IMR-90 (cell line): ENCODE data around the gene CHST2. TPM values are rescaled to one million over a fixed set of nuclear protein-coding genes. Genes with fewer than 3 reads are reported as not detected.

Experiments
- ATAC-seq: fragments of 200-7000 bp; cut with Tn5 transposase; 2 replicates; pipeline ENCODE4 v1.9.1; 2020; ENCODE audit warnings: low read depth, mild to moderate bottlenecking, moderate library complexity
- BruUV-seq: library from RNA; stranded (reverse); fragments of 400-500 nt; replicated peaks from 2 replicates; lab custom pipeline; 2021; lab: Mats Ljungman, UMichigan
- CTCF ChIA-PET: fragments of 300-600 bp; formaldehyde crosslinking; extraction: SDS; loops from one replicate; lab custom pipeline; 2021; ENCODE audit warnings: antibody characterized with exemption; lab: Yijun Ruan, JAX
- POLR2A ChIA-PET: fragments of 300-600 bp; sonication (Branson Sonifier 250); formaldehyde crosslinking; loops from one replicate; lab custom pipeline; 2022; ENCODE audit warnings: antibody characterized with exemption; ENCODE audit not compliant: unreplicated experiment; lab: Charles Lee
- DNase-seq: peaks from one replicate; pipeline ENCODE4 v3.0.0; 2013
- H2AFZ ChIP-seq: replicated peaks from 2 replicates; pipeline ENCODE3; 2013; ENCODE audit warnings: low read length, mild to moderate bottlenecking; ENCODE audit not compliant: poor library complexity
- H2AK5ac ChIP-seq: 2 replicates; pipeline ENCODE4 v1.6.1; 2013; ENCODE audit warnings: low read depth, low read length, inconsistent platforms
- H2AK9ac ChIP-seq: replicated peaks from 2 replicates; pipeline ENCODE3; 2013; ENCODE audit warnings: mild to moderate bottlenecking, low read depth, low read length, moderate library complexity; ENCODE audit not compliant: poor library complexity
- H2BK120ac ChIP-seq: 2 replicates; pipeline ENCODE4 v1.6.1; 2013; ENCODE audit warnings: low read depth, low read length, inconsistent platforms
- H2BK15ac ChIP-seq: 3 replicates; pipeline ENCODE4 v1.6.1; 2013; ENCODE audit warnings: low read depth, low read length, inconsistent platforms
- H2BK20ac ChIP-seq: 2 replicates; pipeline ENCODE4 v1.6.1; 2013; ENCODE audit warnings: low read depth, mild to moderate bottlenecking, inconsistent platforms, low read length, moderate library complexity
- H2BK5ac ChIP-seq: 2 replicates; pipeline ENCODE4 v1.6.1; 2013; ENCODE audit warnings: mild to moderate bottlenecking, low read depth, low read length, inconsistent platforms; ENCODE audit not compliant: poor library complexity, severe bottlenecking
- H3K14ac ChIP-seq: replicated peaks from 2 replicates; pipeline ENCODE4 v1.6.1; 2013; ENCODE audit warnings: low read depth, low read length, inconsistent platforms
- H3K18ac ChIP-seq: 2 replicates; pipeline ENCODE4 v1.6.1; 2013; ENCODE audit warnings: low read depth, low read length, control low read depth
- H3K23ac ChIP-seq: 2 replicates; pipeline ENCODE4 v1.6.1; 2013; ENCODE audit warnings: low read depth, low read length, inconsistent platforms
- H3K27ac ChIP-seq: 2 replicates; pipeline ENCODE4 v1.5.1; 2013; ENCODE audit warnings: mild to moderate bottlenecking, control low read depth, low read length; ENCODE audit not compliant: insufficient read depth
- H3K27me3 ChIP-seq: 2 replicates; pipeline ENCODE4 v1.6.1; 2013; ENCODE audit warnings: low read length; ENCODE audit not compliant: control insufficient read depth, insufficient read depth
- H3K36me3 ChIP-seq: 2 replicates; pipeline ENCODE4 v1.6.1; 2013; ENCODE audit warnings: low read length, mixed read lengths; ENCODE audit not compliant: control insufficient read depth, insufficient read depth
- H3K4ac ChIP-seq: 2 replicates; pipeline ENCODE4 v1.6.1; 2013; ENCODE audit warnings: low read depth, low read length, inconsistent platforms
- H3K4me1 ChIP-seq: 2 replicates; pipeline ENCODE4 v1.6.1; 2013; ENCODE audit warnings: low read length, mixed read lengths; ENCODE audit not compliant: control insufficient read depth, insufficient read depth
- H3K4me2 ChIP-seq: 2 replicates; pipeline ENCODE4 v1.6.1; 2013; ENCODE audit warnings: low read depth, mild to moderate bottlenecking, control low read depth, low read length, moderate library complexity
- H3K4me3 ChIP-seq: 2 replicates; pipeline ENCODE4 v1.5.1; 2013; ENCODE audit warnings: low read depth, mild to moderate bottlenecking, control low read depth, low read length, moderate library complexity; ENCODE audit not compliant: insufficient read depth
- H3K56ac ChIP-seq: 2 replicates; pipeline ENCODE4 v1.6.1; 2013; ENCODE audit warnings: low read length, inconsistent platforms; ENCODE audit not compliant: insufficient read depth; ENCODE audit errors: extremely low read depth
- H3K79me1 ChIP-seq, 2 experiments: 2 replicates each; pipeline ENCODE4 v1.6.1; 2013; ENCODE audit warnings: low read length in 2 of 2, inconsistent platforms in 1 of 2, low read depth in 1 of 2
- H3K9ac ChIP-seq: 2 replicates; pipeline ENCODE4 v1.6.1; 2013; ENCODE audit warnings: low read depth, low read length, control low read depth
- H3K9me1 ChIP-seq: 2 replicates; pipeline ENCODE4 v1.6.1; 2013; ENCODE audit warnings: low read length, inconsistent platforms; ENCODE audit not compliant: insufficient read depth
- H3K9me3 ChIP-seq: 2 replicates; pipeline ENCODE4 v1.6.1; 2013; ENCODE audit warnings: low read length; ENCODE audit not compliant: control insufficient read depth, insufficient read depth
- H4K20me1 ChIP-seq: 2 replicates; pipeline ENCODE4 v1.6.1; 2013; ENCODE audit warnings: low read length, inconsistent platforms; ENCODE audit not compliant: insufficient read depth
- H4K5ac ChIP-seq: 2 replicates; pipeline ENCODE4 v1.6.1; 2013; ENCODE audit warnings: mild to moderate bottlenecking, low read depth, low read length, control low read depth
- H4K8ac ChIP-seq, 2 experiments: 2 replicates each; pipeline ENCODE4 v1.6.1; 2013; ENCODE audit warnings: low read depth in 2 of 2, low read length in 2 of 2, control low read depth in 1 of 2, inconsistent platforms in 1 of 2
- H4K91ac ChIP-seq: 2 replicates; pipeline ENCODE4 v1.6.1; 2013; ENCODE audit warnings: low read depth, low read length, inconsistent platforms; ENCODE audit not compliant: insufficient read depth
- BHLHE40 ChIP-seq: fragments of 150-350 bp; IDR thresholded peaks from 2 replicates; pipeline ENCODE4 v1.6.1; 2016; ENCODE audit warnings: mild to moderate bottlenecking, low read depth, low read length
- CEBPB ChIP-seq: IDR thresholded peaks from 2 replicates; pipeline ENCODE4 v1.6.1; 2012; ENCODE audit warnings: low read depth, low read length, improper control_type of control experiment
- CHD1 ChIP-seq: IDR thresholded peaks from 2 replicates; pipeline ENCODE4 v1.6.1; 2012; ENCODE audit warnings: low read depth, low read length, improper control_type of control experiment
- CTCF ChIP-seq: conservative IDR thresholded peaks from 2 replicates; pipeline ENCODE4 v1.5.1; 2012; ENCODE audit warnings: mild to moderate bottlenecking, low read depth, low read length, improper control_type of control experiment
- ELK1 ChIP-seq: fragments of 150-350 bp; IDR thresholded peaks from 2 replicates; pipeline ENCODE4 v1.6.1; 2016; ENCODE audit warnings: low read depth, mild to moderate bottlenecking, low read length, moderate library complexity, borderline replicate concordance
- FOS ChIP-seq: fragments of 150-350 bp; IDR thresholded peaks from 2 replicates; pipeline ENCODE4 v1.6.1; 2016; ENCODE audit warnings: low read depth, low read length
- MAFK ChIP-seq: IDR thresholded peaks from 2 replicates; pipeline ENCODE4 v1.6.1; 2012; ENCODE audit warnings: low read depth, low read length, improper control_type of control experiment
- MAZ ChIP-seq: IDR thresholded peaks from 2 replicates; pipeline ENCODE4 v1.6.1; 2012; ENCODE audit warnings: low read depth, mild to moderate bottlenecking, low read length, improper control_type of control experiment, moderate library complexity, borderline replicate concordance
- MXI1 ChIP-seq: IDR thresholded peaks from 2 replicates; pipeline ENCODE4 v1.6.1; 2012; ENCODE audit warnings: low read depth, mild to moderate bottlenecking, low read length, moderate library complexity, borderline replicate concordance
- NFE2L2 ChIP-seq: fragments of 150-350 bp; IDR thresholded peaks from 2 replicates; pipeline ENCODE4 v1.6.1; 2016; ENCODE audit warnings: low read depth, mild to moderate bottlenecking, low read length
- POLR2A ChIP-seq: IDR thresholded peaks from 2 replicates; pipeline ENCODE4 v1.6.1; 2012; ENCODE audit warnings: mild to moderate bottlenecking, low read depth, low read length
- RAD21 ChIP-seq: IDR thresholded peaks from 2 replicates; pipeline ENCODE4 v1.6.1; 2012; ENCODE audit warnings: low read length, improper control_type of control experiment
- RCOR1 ChIP-seq: IDR thresholded peaks from 2 replicates; pipeline ENCODE4 v1.6.1; 2012; ENCODE audit warnings: mild to moderate bottlenecking, low read length, improper control_type of control experiment; ENCODE audit not compliant: insufficient replicate concordance
- RFX5 ChIP-seq: IDR thresholded peaks from 2 replicates; pipeline ENCODE4 v1.8.0; 2012; ENCODE audit warnings: low read depth, mild to moderate bottlenecking, low read length, moderate library complexity
- SMC3 ChIP-seq: fragments of 150-350 bp; IDR thresholded peaks from 2 replicates; pipeline ENCODE4 v1.6.1; 2016; ENCODE audit warnings: low read depth, mild to moderate bottlenecking, antibody characterized with exemption, low read length, moderate library complexity
- WGBS, 2 experiments: methylation state at CpG; one replicate each; pipeline versions ENCODE4 v1.1.5 to v1.1.7; 2013; ENCODE audit warnings: missing lambda C conversion rate in 2 of 2; ENCODE audit not compliant: insufficient read length in 1 of 2; ENCODE audit errors: extremely low coverage in 2 of 2; 5-methylcytosine and 5-hydroxymethylcytosine counted together
- dilution Hi-C: fragments of 300-500 bp; cut with HindIII; formaldehyde crosslinking; loops from one replicate; pipeline ENCODE4 v1.14.3; 2018; ENCODE audit warnings: low sequenced_read_pairs; ENCODE audit not compliant: unreplicated experiment
- in situ Hi-C: fragments of 300-500 bp; cut with MboI; formaldehyde crosslinking; loops from 3 replicates; pipeline ENCODE4 v1.14.3; 2019; ENCODE audit warnings: low sequenced_read_pairs, inconsistent platforms, mixed read lengths
- intact Hi-C: fragments of 100-400 bp; cut with micrococcal nuclease; formaldehyde crosslinking; loops from 2 replicates; pipeline ENCODE4 v1.10.0; 2022
- polyA plus RNA-seq, 3 experiments: library from polyadenylated mRNA; depleted of rRNA; stranded (reverse); fragments of >200 nt; gene quantifications; 2 replicates each; pipeline ENCODE4 v1.2.3, GENCODE V29; 2012; ENCODE audit warnings: low replicate concordance in 1 of 3
- total RNA-seq: library from RNA; depleted of rRNA; stranded (reverse); fragments of >200 nt; gene quantifications from 2 replicates; pipeline ENCODE4 v1.2.3, GENCODE V29; 2012
- TF ChIP-seq, protein P1 (sequence below): fragments of 150-350 bp; IDR thresholded peaks from 2 replicates; pipeline ENCODE4 v1.6.1; 2017; ENCODE audit warnings: mild to moderate bottlenecking, antibody characterized with exemption, low read length, low read depth

CHST2 gene
- total and polyA plus RNA-seq, 2 of the 4 experiments (the other 2 are of a cell fraction), result 0.90 to 1.4 TPM

GRCh38 chr3:143098032-143098764 is 21.4 kb upstream of the CHST2 start:
- no peak overlapping the region for H3K27ac ChIP-seq
- no peak overlapping the region for H2AK9ac ChIP-seq
- no peak overlapping the region for H4K8ac ChIP-seq
- H2AFZ ChIP-seq, result no peak overlapping the region
- ChIA-PET POLR2A (no interaction called here), CTCF (interaction anchor here (0.6 kb wide), 2 partner anchors 91 to 546 kb away, joined by 3 to 7 read pairs; no protein-coding TSS in a partner anchor)
- no CpG with 5 or more reads among the region's 5 CpGs for WGBS, 2 experiments
- no peak overlapping the region for H3K4me2 ChIP-seq
- H3K27me3 ChIP-seq, result peaks cover 19% of the 10 kb centered on the region
- no peaks in the 10 kb centered on the region for H3K4me1 ChIP-seq
- no peak overlapping the region for H2BK5ac ChIP-seq
- no peak overlapping the region for H4K91ac ChIP-seq
- no peaks in the 10 kb centered on the region for H3K9me1 ChIP-seq
- no peak overlapping the region for H3K18ac ChIP-seq
- no peaks in the 10 kb centered on the region for H4K20me1 ChIP-seq
- no peak overlapping the region for H2BK15ac ChIP-seq
- no peaks in the 10 kb centered on the region for H3K79me1 ChIP-seq
- no peak overlapping the region for H4K5ac ChIP-seq
- no peak overlapping the region for H2BK120ac ChIP-seq
- dilution Hi-C loops, result no loop called here
- in situ Hi-C loops, result no loop called here
- no peak overlapping the region for H3K9ac ChIP-seq
- H3K56ac ChIP-seq, result no peak overlapping the region
- ATAC-seq (peak; percentile 42), DNase-seq (no peak)
- H3K23ac ChIP-seq, result no peak overlapping the region
- H2BK20ac ChIP-seq, result no peak overlapping the region
- H3K4me3 ChIP-seq, result no peak overlapping the region
- no peak overlapping the region for H3K14ac ChIP-seq
- no TSS peak for BruUV-seq
- no peak overlapping the region for H3K4ac ChIP-seq
- H3K36me3 ChIP-seq, result no peaks in the 10 kb centered on the region
- TF ChIP-seq BHLHE40 (no peak), MAFK (no peak), MAZ (no peak), POLR2A (no peak), CHD1 (no peak), FOS (no peak), MXI1 (no peak), RCOR1 (no peak), ELK1 (no peak), RFX5 (no peak), SMC3 (no peak), NFE2L2 (no peak), RAD21 (no peak), CEBPB (no peak), CTCF (no peak)
- TF ChIP-seq, protein P1, sequence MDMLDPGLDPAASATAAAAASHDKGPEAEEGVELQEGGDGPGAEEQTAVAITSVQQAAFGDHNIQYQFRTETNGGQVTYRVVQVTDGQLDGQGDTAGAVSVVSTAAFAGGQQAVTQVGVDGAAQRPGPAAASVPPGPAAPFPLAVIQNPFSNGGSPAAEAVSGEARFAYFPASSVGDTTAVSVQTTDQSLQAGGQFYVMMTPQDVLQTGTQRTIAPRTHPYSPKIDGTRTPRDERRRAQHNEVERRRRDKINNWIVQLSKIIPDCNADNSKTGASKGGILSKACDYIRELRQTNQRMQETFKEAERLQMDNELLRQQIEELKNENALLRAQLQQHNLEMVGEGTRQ, result no peak
- H2AK5ac ChIP-seq, result no peak overlapping the region
- 0 out of 2 replicates have a peak, but pooled peaks cover 2% of the 10 kb centered on the region for H3K9me3 ChIP-seq
- intact Hi-C loops, result no loop called here
